Stomach smooth muscle (tissue), 2 donors: ENCODE data around the gene ABLIM2.

Source experiments
- H3K27ac ChIP-seq: one replicate; pipeline ENCODE4 v1.7.0; 2013; ENCODE audit warnings: mild to moderate bottlenecking, low read length, inconsistent platforms
- H3K27me3 ChIP-seq, 2 donors: one replicate each; pipeline ENCODE4 v1.7.0; 2013; ENCODE audit warnings: low read length in 2 of 2; ENCODE audit not compliant: insufficient read depth in 2 of 2, control insufficient read depth in 1 of 2
- H3K36me3 ChIP-seq, 2 donors: one replicate each; pipeline ENCODE4 v1.7.0; 2013; ENCODE audit warnings: low read length in 2 of 2; ENCODE audit not compliant: control insufficient read depth in 2 of 2, insufficient read depth in 2 of 2
- H3K4me1 ChIP-seq: one replicate; pipeline ENCODE4 v1.7.0; 2013; ENCODE audit warnings: low read length; ENCODE audit not compliant: control insufficient read depth, insufficient read depth
- H3K4me3 ChIP-seq, 2 donors: one replicate each; pipeline ENCODE4 v1.7.0; 2013; ENCODE audit warnings: low read length in 2 of 2
- H3K9ac ChIP-seq, 2 donors: one replicate each; pipeline ENCODE4 v1.7.0; 2013; ENCODE audit warnings: low read length in 2 of 2, mild to moderate bottlenecking in 1 of 2
- H3K9me3 ChIP-seq, 2 donors: one replicate each; pipeline ENCODE4 v1.7.0; 2013; ENCODE audit warnings: low read length in 2 of 2; ENCODE audit not compliant: control insufficient read depth in 2 of 2
- donor health status: healthy.
- donor health status: Pancreatic carcinoma.

The ABLIM2 gene

DNA sequence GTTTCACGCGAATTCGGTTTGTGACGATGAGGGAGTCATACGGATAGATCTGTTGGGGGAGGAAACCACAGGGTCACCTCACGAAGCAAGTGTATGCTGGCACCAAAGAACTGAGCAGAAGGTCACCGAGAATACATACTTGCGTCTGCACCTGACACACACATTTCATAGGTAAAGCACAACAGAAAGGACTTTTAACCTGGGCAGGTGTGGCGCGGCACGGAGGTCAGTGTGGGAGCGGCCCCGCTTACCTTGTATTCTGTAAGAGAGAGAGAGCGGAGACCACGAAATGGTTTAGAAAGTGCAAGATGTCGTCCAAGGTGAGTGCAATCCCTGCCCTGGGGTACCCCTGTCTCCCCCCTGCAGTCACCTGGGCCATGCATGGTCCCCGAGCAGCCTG, 175.3 kb downstream of the ABLIM2 start:
- no peaks in the 10 kb centered on the region for H3K9me3 ChIP-seq
- H3K4me3 ChIP-seq: no peak overlapping the region
- H3K4me1 ChIP-seq: peaks cover 7% of the 10 kb centered on the region
- H3K27me3 ChIP-seq: no peaks in the 10 kb centered on the region
- H3K9ac ChIP-seq: no peak overlapping the region
- H3K36me3 ChIP-seq: no peaks in the 10 kb centered on the region
- H3K27ac ChIP-seq: no peak overlapping the region

DNA sequence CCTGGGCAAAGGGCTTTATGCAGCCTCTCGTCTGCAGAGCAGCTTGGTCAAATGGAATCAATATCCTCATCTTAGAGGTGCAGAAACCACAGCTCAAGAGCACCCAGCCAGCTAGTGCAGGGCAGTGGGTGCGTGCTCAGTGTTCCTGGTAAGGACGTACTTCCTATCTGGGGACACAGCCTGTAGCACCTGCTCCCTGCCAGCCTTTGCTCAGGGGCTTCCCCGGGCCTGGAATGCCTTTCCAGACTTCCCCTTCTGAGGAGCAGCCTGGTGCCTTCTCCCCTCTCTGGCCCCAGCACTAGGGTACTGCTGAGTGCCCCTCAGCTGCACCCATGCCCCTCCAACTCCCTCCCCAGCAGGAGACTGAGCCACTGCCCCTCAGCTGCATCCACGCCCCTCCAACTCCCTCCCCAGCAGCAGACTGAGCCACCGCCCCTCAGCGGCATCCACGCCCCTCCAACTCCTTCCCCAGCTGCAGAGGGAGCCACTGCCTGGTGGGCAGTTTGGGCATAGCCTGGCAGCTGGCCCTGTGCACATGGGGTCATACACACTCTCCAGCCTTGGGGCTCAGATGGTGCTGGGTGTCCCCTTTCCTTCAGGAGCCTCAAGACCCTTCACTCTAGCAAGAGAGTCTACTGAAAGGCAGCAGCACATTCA, 176.7 kb downstream of the ABLIM2 start:
- Histone ChIP-seq H3K9ac (no peak overlapping the region), H3K4me3 (no peak overlapping the region), H3K27me3 (no peaks in the 10 kb centered on the region), H3K36me3 (no peaks in the 10 kb centered on the region), H3K9me3 (no peaks in the 10 kb centered on the region), H3K4me1 (peaks cover 8% of the 10 kb centered on the region), H3K27ac (no peak overlapping the region)

DNA sequence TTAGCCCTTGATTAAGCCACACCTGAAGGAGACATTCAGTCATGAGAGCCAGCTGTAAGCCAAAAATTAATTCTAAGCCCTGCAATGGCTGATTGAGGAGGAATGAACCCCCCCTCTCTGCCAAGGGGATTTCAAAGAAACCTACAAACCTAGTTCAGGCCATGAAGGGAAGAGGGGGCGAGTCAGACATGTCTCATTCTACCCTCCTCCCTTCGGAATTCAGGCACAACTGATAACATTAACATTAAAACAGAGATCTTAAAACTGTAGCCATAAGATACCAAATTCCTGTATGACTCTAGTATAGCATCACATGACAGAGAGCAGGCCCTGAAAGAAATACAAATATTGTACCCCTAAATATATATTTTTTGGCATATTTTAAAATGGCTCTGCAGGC, 178.6 kb downstream of the ABLIM2 start:
- no peaks in the 10 kb centered on the region for H3K36me3 ChIP-seq
- H3K4me3 ChIP-seq: no peak overlapping the region
- no peaks in the 10 kb centered on the region for H3K9me3 ChIP-seq
- H3K4me1 ChIP-seq: peaks cover 6% of the 10 kb centered on the region
- no peaks in the 10 kb centered on the region for H3K27me3 ChIP-seq
- no peak overlapping the region for H3K27ac ChIP-seq
- no peak overlapping the region for H3K9ac ChIP-seq

DNA sequence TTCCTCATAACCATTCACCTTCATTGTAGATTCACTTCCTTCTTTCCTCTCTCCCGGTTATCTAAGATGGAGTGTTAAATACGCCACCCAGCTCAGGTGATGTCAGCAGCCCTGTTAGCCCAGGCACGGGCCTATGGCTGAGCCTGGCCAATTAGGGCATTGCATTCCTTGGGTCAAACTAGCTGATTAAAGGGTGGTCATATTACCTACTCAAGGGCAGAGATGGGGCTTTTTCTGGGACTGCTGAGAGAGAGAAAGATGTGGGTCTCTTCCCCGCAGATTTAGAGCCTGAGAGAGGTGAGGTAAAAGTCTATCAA, 179.0 kb downstream of the ABLIM2 start:
- Histone ChIP-seq H3K27ac (no peak overlapping the region), H3K27me3 (no peaks in the 10 kb centered on the region), H3K4me1 (peaks cover 6% of the 10 kb centered on the region), H3K9ac (no peak overlapping the region), H3K36me3 (no peaks in the 10 kb centered on the region), H3K9me3 (no peaks in the 10 kb centered on the region), H3K4me3 (no peak overlapping the region)

DNA sequence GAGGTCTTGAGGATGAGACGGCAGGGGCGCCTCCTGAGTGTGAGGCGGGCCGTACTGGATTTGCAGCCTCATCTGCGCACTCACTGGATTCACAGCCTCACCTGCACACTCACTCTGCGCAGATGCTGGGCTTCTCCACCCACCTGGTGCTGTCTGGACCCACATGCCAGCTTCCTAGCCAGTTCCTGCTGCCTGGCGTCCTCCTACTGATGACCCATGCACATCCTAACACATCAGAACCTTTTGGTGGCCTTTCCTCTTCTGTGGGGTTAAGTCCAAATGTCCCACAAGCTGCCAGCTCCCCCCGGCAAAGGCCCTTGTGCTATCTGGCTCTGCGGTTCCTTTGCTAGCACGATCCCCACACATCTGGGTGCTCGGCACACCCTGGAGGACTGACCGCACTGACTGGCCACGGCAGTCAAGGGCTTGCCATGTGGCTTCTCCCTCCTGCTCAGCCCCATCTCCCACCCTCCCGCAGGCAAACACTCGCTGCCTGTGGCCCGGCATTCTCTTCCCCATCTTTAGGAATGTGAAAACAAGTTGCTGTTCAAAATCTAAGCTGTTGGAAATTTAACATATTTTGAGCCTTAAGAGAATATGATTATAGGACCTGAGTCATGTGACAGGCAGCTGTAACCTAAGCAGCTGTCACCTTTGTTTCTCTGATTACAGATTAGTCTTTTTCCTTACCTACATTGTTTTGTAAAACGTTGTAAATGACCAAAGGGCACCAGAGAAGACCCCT, 179.5 kb downstream of the ABLIM2 start:
- Histone ChIP-seq H3K36me3 (no peaks in the 10 kb centered on the region), H3K9ac (no peak overlapping the region), H3K4me1 (peaks cover 6% of the 10 kb centered on the region), H3K27ac (no peak overlapping the region), H3K27me3 (no peaks in the 10 kb centered on the region), H3K4me3 (no peak overlapping the region), H3K9me3 (no peaks in the 10 kb centered on the region)

DNA sequence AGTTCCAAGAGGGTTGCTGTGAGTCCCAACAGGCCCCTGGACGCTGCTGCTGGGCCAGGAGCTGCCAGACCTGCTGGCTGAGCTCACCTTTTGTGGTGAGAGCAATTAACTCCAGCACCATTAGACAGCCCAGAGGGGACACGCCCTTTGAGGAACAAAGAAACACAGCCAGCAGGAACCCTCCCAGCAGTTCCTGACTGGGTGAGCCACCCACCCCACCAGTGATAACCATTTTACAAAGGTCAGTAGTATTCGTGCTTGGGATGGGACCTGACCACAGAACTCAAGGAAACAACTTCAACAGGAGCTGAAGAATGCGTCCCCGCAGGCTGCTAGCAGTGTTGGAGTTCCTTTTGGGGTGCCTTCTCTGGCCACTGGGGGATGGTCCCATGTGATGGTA, 180.1 kb downstream of the ABLIM2 start:
- Histone ChIP-seq H3K27me3 (no peaks in the 10 kb centered on the region), H3K27ac (no peak overlapping the region), H3K4me3 (no peak overlapping the region), H3K9me3 (no peaks in the 10 kb centered on the region), H3K4me1 (peaks cover 10% of the 10 kb centered on the region), H3K36me3 (no peaks in the 10 kb centered on the region), H3K9ac (no peak overlapping the region)

DNA sequence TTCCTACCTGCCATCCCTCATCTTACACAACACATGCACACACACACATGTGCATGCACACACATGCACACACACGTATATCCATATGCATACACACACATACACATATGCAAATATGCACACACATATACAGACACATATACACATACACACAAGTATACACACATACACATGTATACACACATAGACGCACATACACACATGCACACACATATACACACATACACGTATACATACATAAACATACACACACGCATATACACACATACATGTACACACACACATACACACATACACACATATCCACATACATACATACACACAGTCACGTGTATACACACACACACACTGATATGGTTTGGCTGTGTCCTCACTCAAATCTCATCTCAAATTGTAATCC, 182.0 kb downstream of the ABLIM2 start:
- H3K27me3 ChIP-seq: no peaks in the 10 kb centered on the region
- no peak overlapping the region for H3K4me3 ChIP-seq
- H3K27ac ChIP-seq: no peak overlapping the region
- H3K9ac ChIP-seq: no peak overlapping the region
- no peaks in the 10 kb centered on the region for H3K36me3 ChIP-seq
- peaks cover 11% of the 10 kb centered on the region for H3K4me1 ChIP-seq
- no peaks in the 10 kb centered on the region for H3K9me3 ChIP-seq

DNA sequence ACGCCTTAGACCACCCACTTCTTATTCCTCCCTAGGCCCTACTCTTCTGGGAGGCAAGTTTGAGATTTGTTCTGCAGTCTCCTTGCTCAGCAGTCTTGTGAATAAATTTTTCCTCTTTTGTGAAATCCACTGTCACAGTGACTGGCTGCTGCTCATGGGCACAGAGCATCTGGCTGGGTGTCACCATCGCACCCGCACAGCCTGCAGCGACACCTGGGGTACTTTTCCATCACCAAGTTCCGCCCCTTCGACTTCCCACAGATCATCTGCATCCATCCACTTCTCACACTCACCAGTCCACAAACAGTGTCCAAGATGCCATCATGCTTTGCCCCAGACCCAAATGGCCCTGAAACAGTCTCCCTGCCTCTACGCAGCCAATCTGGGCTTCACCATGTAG, 182.6 kb downstream of the ABLIM2 start:
- Histone ChIP-seq H3K4me3 (no peak overlapping the region), H3K4me1 (peaks cover 12% of the 10 kb centered on the region), H3K36me3 (no peaks in the 10 kb centered on the region), H3K27me3 (no peaks in the 10 kb centered on the region), H3K9me3 (no peaks in the 10 kb centered on the region), H3K27ac (no peak overlapping the region), H3K9ac (no peak overlapping the region)

DNA sequence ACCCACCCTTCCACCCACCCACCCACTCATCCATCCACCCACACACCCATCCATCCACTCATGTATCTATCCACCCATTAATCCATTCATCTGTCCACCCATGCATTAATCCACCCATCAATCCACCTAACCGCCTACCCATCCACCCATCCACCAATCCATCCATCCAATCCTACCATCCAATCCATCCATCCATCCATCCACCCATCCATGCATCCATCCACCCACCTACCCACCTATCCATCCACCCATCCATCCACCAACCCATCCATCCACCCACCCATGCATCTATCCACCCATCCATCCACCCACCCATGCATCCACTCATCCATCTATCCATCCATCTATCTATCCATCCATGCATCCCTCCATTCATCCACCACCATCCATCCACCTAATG, 184.2 kb downstream of the ABLIM2 start:
- peaks cover 23% of the 10 kb centered on the region for H3K4me1 ChIP-seq
- no peaks in the 10 kb centered on the region for H3K9me3 ChIP-seq
- H3K27me3 ChIP-seq: no peaks in the 10 kb centered on the region
- no peak overlapping the region for H3K27ac ChIP-seq
- no peak overlapping the region for H3K9ac ChIP-seq
- H3K4me3 ChIP-seq: no peak overlapping the region
- no peaks in the 10 kb centered on the region for H3K36me3 ChIP-seq

DNA sequence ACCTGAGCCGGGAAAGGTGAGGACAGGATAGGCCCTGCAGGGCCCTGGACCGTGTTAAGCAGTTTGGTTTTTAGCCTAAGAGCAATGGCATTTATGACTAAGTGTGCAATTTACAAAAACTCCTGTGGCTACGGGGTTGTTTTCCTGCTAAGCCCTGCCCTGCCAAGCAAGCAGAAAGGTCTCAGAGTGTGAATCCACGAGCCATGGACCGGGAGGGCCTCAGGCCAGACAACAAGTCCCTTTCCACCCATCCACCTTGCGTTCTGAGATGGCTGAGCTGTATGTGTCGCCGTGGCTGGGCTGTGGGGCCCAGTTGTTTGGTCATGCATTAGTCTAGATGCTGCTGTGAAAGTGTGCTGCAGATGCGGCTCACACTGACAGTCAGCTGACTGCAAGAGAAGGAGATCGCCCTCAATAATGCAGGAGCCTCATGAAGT, 185.1 kb downstream of the ABLIM2 start:
- H3K27ac ChIP-seq: peak overlapping the region; percentile 18
- no peaks in the 10 kb centered on the region for H3K36me3 ChIP-seq
- no peaks in the 10 kb centered on the region for H3K27me3 ChIP-seq
- H3K9me3 ChIP-seq: no peaks in the 10 kb centered on the region
- H3K4me3 ChIP-seq: no peak overlapping the region
- H3K4me1 ChIP-seq: peaks cover 25% of the 10 kb centered on the region
- peak overlapping the region in 1 of 2 donors; percentile 9 for H3K9ac ChIP-seq

DNA sequence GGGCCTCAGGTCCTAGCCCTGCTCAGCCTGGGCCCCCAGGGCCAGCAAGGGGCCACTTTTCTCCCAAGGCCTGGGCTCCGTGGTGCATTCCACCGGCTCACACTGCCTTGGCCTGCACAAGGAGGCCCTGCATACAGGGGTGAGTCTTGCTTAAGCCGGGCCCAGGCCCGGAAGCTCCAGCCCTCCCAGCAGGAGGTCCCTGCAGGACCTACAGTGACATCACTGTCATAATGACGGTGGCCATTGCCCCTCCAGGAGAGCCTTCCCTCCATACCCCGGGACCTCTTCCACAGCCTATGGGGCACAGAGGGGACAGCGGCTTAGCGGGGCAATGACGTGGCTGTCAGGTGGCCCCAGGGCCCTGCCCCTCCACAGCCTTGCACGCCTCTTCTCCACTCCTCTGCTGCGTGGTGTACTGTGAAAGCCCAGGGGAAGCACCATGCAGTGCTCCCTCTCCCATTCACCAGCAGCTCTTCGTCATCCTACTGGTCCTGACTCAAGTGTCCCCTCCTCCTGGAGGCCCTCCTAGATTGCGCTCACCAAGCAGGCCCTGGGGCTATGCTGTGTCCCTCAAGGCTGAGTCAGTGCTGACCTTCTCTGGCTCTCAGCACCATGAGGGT, 186.6 kb downstream of the ABLIM2 start:
- Histone ChIP-seq H3K4me3 (no peak overlapping the region), H3K27me3 (no peaks in the 10 kb centered on the region), H3K9ac (no peak overlapping the region), H3K36me3 (no peaks in the 10 kb centered on the region), H3K27ac (no peak overlapping the region), H3K9me3 (no peaks in the 10 kb centered on the region), H3K4me1 (peaks cover 30% of the 10 kb centered on the region)
